Cardiac fibroblast (primary cell): ENCODE results near the gene COQ8A.

Experiments used
- DNase-seq, 2 donors: peaks; one replicate each; pipeline versions ENCODE4 v3.0.0 to v3.0.0-alpha.2; 2010; ENCODE audit warnings: low read depth in 2 of 2
- H3K4me3 ChIP-seq, 2 donors: replicated peaks in 1 of 2; 1 replicate in 1 of 2; 2 replicates in 1 of 2; pipeline ENCODE4 v1.5.1; 2011; ENCODE audit warnings: low read depth in 2 of 2, low read length in 2 of 2, mild to moderate bottlenecking in 2 of 2, moderate library complexity in 1 of 2
- CTCF ChIP-seq: IDR thresholded peaks from one replicate; pipeline ENCODE4 v1.5.1; 2011; ENCODE audit warnings: low read depth, mild to moderate bottlenecking, low read length, inconsistent platforms

The COQ8A gene

GRCh38 chr1:226976978-226977642, 37.0 kb downstream of the COQ8A start:
- TF ChIP-seq CTCF, result no peak
- H3K4me3 ChIP-seq, result no peak overlapping the region
- no peak for DNase-seq

- no peak for TF ChIP-seq CTCF
- DNase-seq, result no peak
- no peak overlapping the region for H3K4me3 ChIP-seq
Observed at GRCh38 chr1:226977643-226978431, 37.7 kb downstream of the COQ8A start.

GRCh38 chr1:226978432-226979114, 38.5 kb downstream of the COQ8A start:
- H3K4me3 ChIP-seq, result no peak overlapping the region
- DNase-seq, result no peak
- no peak for TF ChIP-seq CTCF

- no peak for TF ChIP-seq CTCF
- H3K4me3 ChIP-seq, result no peak overlapping the region
- DNase-seq, result no peak
Observed at GRCh38 chr1:226979115-226979516, 39.0 kb downstream of the COQ8A start.

GRCh38 chr1:226979517-226980121, 39.5 kb downstream of the COQ8A start:
- TF ChIP-seq CTCF, result no peak
- no peak for DNase-seq

GRCh38 chr1:226980122-226980560, 40.0 kb downstream of the COQ8A start:
- TF ChIP-seq CTCF, result no peak

More at GRCh38 chr1:226979517-226980121, 39.5 kb downstream of the COQ8A start:
- H3K4me3 ChIP-seq, result no peak overlapping the region

More at GRCh38 chr1:226980122-226980560, 40.0 kb downstream of the COQ8A start:
- no peak overlapping the region for H3K4me3 ChIP-seq
- no peak for DNase-seq
